Subcutaneous abdominal adipose tissue (tissue), 5 donors: Measurements from ENCODE around the gene NKAIN1.
A peak's percentile ranks its signal among the peaks of the same experiment; 100 is the strongest.
"Not testable (repeated sequence)": the region's sequence is repeated elsewhere in the genome, so short reads cannot be mapped to it uniquely, and the experiment has no call there.

Source experiments
- H3K27ac ChIP-seq: one replicate; pipeline ENCODE4 v1.7.0; 2013; ENCODE audit warnings: low read depth, mild to moderate bottlenecking, inconsistent platforms, low read length, moderate library complexity
- H3K27me3 ChIP-seq, 5 donors: one replicate each; pipeline ENCODE4 v1.7.0; 2013; ENCODE audit warnings: low read length in 5 of 5, inconsistent platforms in 1 of 5; ENCODE audit not compliant: control insufficient read depth in 5 of 5, insufficient read depth in 4 of 5
- H3K36me3 ChIP-seq, 5 donors: one replicate each; pipeline ENCODE4 v1.7.0; 2013; ENCODE audit warnings: low read length in 5 of 5; ENCODE audit not compliant: control insufficient read depth in 5 of 5, insufficient read depth in 5 of 5
- H3K4me1 ChIP-seq, 5 donors: one replicate each; pipeline ENCODE4 v1.7.0; 2013; ENCODE audit warnings: low read length in 5 of 5, mild to moderate bottlenecking in 3 of 5, moderate library complexity in 1 of 5; ENCODE audit not compliant: control insufficient read depth in 5 of 5, insufficient read depth in 5 of 5
- H3K4me3 ChIP-seq, 5 donors: one replicate each; pipeline ENCODE4 v1.7.0; 2013; ENCODE audit warnings: low read length in 5 of 5, low read depth in 1 of 5
- H3K9ac ChIP-seq, 5 donors: one replicate each; pipeline ENCODE4 v1.7.0; 2013; ENCODE audit warnings: low read length in 5 of 5, mild to moderate bottlenecking in 4 of 5, moderate library complexity in 3 of 5
- H3K9me3 ChIP-seq, 5 donors: one replicate each; pipeline ENCODE4 v1.7.0; 2013; ENCODE audit warnings: low read length in 5 of 5; ENCODE audit not compliant: control insufficient read depth in 5 of 5
- donor health status: healthy.
- donor health status: healthy.
- donor health status: healthy.
- donor health status: healthy.
- donor health status: healthy.

Gene NKAIN1

DNA sequence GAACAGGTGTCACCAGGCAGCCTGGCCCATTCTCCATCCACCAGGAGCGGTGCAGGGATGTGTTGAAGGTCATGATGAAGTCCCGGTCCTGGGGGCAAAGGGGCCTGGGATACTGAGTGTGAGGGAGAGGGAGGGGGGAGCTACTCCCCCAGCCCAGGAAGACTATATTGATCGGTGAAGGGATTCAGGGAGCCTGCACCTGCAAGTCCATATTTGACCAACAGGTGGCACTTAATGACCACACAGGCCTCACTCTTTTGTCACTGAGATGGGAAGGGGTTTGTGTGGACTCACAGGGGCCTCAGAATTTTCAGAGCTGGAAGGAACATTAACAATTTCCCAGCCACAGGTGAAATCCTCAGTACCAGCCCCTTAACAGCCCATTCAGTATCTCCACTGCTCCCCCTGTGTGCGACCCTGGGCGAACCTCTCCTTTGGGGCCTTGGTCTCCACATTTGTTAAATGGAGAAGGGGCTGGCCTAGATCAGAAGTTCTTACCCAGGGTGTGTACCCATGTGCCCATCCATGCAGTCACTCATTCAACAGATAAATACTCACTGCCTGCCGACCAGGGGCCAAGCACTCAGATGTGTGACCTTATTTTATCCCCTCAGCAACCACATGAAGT is 55.6 kb downstream of the NKAIN1 start:
- Histone ChIP-seq H3K4me3 (no peak overlapping the region), H3K9me3 (no peaks in the 10 kb centered on the region), H3K27ac (no peak overlapping the region), H3K9ac (no peak overlapping the region), H3K4me1 (peaks cover 0 to 15% (median 12%) of the 10 kb centered on the region in 5 donors), H3K27me3 (peaks cover 0 to 25% (median 10%) of the 10 kb centered on the region in 5 donors), H3K36me3 (no peaks in the 10 kb centered on the region)

DNA sequence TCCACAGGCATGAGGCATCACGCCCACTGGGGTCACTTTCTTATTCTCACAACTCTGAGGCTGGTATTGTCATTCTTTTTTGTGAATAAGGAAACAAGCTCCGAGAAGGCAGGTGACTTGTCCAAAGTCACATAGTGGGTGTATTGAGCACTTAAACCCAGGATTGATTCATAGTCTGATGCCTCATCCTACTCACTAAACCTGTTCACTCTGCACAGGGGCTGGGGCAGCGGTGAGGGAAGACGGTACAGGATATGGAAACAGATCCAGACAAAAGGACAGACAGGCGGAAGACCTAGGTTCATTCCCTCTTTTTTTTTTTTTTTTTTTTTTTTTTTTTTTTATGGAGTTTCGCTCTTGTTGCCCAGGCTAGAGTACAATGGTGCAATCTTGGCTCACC is 56.6 kb downstream of the NKAIN1 start:
- Histone ChIP-seq H3K9ac (no peak overlapping the region), H3K27ac (no peak overlapping the region), H3K9me3 (no peaks in the 10 kb centered on the region), H3K4me3 (no peak overlapping the region), H3K36me3 (no peaks in the 10 kb centered on the region), H3K27me3 (peaks cover 0 to 24% (median 7%) of the 10 kb centered on the region in 5 donors), H3K4me1 (peaks cover 0 to 15% (median 12%) of the 10 kb centered on the region in 5 donors)

DNA sequence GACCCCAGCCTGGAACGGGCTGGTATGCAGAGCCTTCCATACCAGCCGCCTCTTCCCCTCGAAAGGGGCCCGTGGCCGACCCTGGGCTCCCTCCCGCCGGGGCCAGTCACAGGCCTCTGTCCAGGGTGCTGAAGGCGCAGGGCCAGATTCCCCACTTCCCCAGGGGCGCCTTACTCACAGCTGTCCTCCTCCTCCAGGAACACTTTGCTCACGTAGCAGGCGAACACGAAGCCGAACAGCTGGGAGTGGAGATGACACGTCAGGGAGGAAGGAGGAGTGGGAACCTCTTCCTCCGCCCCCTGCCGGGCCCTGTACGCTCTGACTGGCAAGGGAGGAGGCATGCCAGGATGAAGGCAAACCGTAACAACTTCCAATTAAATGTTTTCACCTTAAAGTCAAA is 57.3 kb downstream of the NKAIN1 start:
- H3K9ac ChIP-seq: no peak overlapping the region
- H3K36me3 ChIP-seq: no peaks in the 10 kb centered on the region
- H3K27me3 ChIP-seq: peaks cover 2 to 19% (median 7%) of the 10 kb centered on the region in 5 donors
- no peaks in the 10 kb centered on the region for H3K9me3 ChIP-seq
- H3K27ac ChIP-seq: no peak overlapping the region
- H3K4me3 ChIP-seq: peak overlapping the region in 4 of 5 donors; percentile 25 to 59 (median 43)
- H3K4me1 ChIP-seq: peaks cover 0 to 15% (median 12%) of the 10 kb centered on the region in 5 donors

DNA sequence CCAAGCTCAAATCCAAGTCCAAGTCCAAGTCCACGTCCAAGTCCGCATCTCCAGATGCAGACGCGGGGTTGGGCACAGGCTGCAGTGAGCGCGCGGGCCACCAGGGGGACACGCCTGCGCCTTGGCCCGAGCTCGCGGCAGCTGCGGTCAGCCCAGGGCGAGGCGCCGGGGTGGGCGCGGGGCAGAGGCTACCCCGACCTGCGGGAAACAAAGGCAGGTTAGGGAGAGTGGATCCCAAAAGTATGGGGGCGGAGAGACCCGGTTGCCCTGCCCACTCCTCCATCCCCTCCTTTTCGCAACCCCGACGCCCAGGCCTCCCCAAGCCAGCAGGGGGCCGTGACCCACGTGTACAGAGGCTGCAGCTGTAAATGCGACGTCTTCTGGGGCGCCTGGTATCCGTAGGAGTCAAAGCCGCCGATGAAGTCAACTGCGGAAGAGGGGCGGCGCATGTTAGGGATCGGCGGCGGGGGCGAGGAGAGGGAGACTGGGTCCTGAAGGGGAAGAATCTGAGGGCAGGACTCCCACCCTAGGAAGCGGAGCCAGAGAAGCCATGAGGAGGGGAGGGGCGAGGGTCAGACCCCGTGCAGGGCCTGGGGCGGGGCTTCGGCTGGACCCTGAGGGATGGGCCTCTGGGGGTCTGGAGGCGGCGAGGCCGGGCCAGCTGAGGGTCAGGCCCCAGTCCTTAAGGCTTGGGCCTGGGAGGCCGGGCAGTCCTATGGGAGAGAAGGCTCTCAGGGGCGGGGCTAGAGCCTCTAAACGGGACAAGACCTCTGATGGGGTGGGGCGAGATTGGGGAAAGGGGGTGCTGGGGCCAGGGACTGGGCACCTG is 58.0 kb downstream of the NKAIN1 start:
- no peaks in the 10 kb centered on the region for H3K9me3 ChIP-seq
- peaks cover 0 to 15% (median 12%) of the 10 kb centered on the region in 5 donors for H3K4me1 ChIP-seq
- H3K9ac ChIP-seq: no peak overlapping the region
- peaks cover 2 to 13% (median 4%) of the 10 kb centered on the region in 5 donors for H3K27me3 ChIP-seq
- no peaks in the 10 kb centered on the region for H3K36me3 ChIP-seq
- peak overlapping the region in 3 of 5 donors; percentile 34 to 59 (median 52) for H3K4me3 ChIP-seq
- no peak overlapping the region for H3K27ac ChIP-seq

DNA sequence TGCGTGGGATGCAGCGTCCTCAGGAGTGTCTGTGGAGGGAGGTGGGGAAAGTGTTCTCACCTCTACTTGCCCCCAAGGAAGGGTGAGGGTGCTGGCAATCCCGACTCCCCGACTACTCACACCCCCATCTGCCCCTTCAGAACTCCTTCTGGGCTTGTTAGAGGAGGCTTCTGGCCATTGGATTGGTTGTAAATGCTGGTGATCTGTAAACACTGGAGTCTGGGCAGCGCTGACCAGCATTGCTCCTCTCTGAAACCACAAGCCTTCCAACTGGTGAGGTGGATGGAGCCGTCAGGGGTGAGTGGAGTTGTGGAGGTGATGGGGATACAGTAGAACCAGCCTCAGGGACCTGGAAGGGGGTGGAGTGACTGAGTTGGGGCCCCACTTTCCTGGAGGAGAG is 59.3 kb downstream of the NKAIN1 start:
- H3K9ac ChIP-seq: no peak overlapping the region
- no peaks in the 10 kb centered on the region for H3K36me3 ChIP-seq
- peaks cover 0 to 9% (median 2%) of the 10 kb centered on the region in 5 donors for H3K27me3 ChIP-seq
- H3K4me1 ChIP-seq: peaks cover 0 to 15% (median 12%) of the 10 kb centered on the region in 5 donors
- no peaks in the 10 kb centered on the region for H3K9me3 ChIP-seq
- H3K4me3 ChIP-seq: no peak overlapping the region
- no peak overlapping the region for H3K27ac ChIP-seq

DNA sequence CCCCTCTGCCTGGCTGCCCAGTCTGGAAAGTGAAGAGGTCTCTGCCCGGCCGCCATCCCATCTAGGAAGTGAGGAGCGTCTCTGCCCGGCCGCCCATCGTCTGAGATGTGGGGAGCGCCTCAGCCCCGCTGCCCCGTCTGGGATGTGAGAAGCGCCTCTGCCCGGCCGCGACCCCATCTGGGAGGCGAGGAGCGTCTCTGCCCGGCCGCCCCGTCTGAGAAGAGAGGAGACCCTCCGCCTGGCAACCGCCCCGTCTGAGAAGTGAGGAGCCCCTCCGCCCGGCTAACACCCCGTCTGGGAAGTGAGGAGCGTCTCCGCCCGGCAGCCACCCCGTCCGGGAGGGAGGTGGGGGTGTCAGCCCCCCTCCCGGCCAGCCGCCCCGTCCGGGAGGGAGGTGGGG is 63.4 kb downstream of the NKAIN1 start:
- H3K4me3 ChIP-seq, H3K9ac ChIP-seq, H3K4me1 ChIP-seq, H3K9me3 ChIP-seq, H3K36me3 ChIP-seq, H3K27ac ChIP-seq, H3K27me3 ChIP-seq: not testable (repeated sequence)

DNA sequence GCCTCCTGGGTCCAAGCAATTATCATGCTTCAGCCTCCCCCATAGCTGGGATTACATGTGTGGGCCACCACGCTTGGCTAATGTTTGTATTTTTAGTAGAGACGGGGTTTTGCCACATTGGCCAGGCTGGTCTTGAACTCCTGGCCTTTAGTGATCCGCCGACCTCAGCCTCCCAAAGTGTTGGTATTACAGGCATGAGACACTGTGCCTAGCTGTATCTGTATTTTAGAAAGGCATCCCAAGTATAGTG is 69.3 kb downstream of the NKAIN1 start:
- Histone ChIP-seq H3K36me3 (no peaks in the 10 kb centered on the region), H3K27ac (no peak overlapping the region)

DNA sequence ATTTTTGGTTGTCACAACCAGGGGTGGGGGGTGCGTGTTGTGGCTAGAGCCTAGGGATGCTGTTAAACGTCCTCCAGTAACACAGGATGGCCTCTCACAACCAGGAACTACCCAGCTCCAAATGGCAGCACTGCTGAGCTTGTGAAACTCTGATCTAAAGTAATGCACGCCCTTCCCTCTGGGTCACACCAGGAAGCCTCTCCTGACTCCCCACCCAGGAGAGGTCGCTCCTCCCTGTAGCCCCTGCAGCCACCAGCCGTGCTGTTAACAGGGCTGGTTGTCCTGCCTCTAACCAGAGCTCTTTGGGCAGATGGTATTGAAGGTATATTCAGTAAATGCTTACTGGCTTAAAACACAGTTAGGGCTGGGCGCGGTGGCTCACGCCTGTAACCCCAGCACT is 73.2 kb downstream of the NKAIN1 start:
- no peaks in the 10 kb centered on the region for H3K36me3 ChIP-seq
- no peaks in the 10 kb centered on the region for H3K9me3 ChIP-seq
- H3K27ac ChIP-seq: no peak overlapping the region
- H3K4me3 ChIP-seq: no peak overlapping the region
- no peaks in the 10 kb centered on the region for H3K27me3 ChIP-seq
- H3K9ac ChIP-seq: no peak overlapping the region
- H3K4me1 ChIP-seq: peaks cover 0 to 10% (median 4%) of the 10 kb centered on the region in 5 donors

More for the DNA sequence above, 69.3 kb downstream of the NKAIN1 start:
- H3K4me1 ChIP-seq: peaks cover 0 to 10% (median 2%) of the 10 kb centered on the region in 5 donors
- H3K9ac ChIP-seq: no peak overlapping the region
- H3K9me3 ChIP-seq: no peaks in the 10 kb centered on the region
- H3K4me3 ChIP-seq: no peak overlapping the region
- H3K27me3 ChIP-seq: no peaks in the 10 kb centered on the region

DNA sequence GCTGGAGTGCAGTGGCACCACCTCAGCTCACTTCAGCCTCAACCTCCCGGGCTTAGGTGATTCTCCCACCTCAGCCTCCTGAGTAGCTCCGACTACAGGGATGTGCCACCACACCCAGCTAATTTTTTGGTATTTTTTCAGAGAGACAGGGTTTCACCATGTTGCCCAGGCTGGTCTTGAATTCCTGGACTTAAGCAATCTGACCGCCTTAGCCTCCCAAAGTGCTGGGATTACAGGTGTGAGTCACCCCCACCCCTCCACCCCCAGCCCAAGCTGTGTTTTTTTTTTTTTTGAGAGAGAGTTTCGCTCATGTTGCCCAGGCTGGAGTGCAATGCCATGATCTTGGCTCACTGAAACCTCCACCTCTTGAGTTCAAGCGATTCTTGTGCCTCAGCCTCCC is 75.4 kb downstream of the NKAIN1 start:
- no peaks in the 10 kb centered on the region for H3K36me3 ChIP-seq
- no peaks in the 10 kb centered on the region for H3K27me3 ChIP-seq
- H3K9ac ChIP-seq: no peak overlapping the region
- H3K9me3 ChIP-seq: no peaks in the 10 kb centered on the region
- H3K27ac ChIP-seq: no peak overlapping the region
- peaks cover 0 to 6% (median 0%) of the 10 kb centered on the region in 5 donors for H3K4me1 ChIP-seq
- H3K4me3 ChIP-seq: no peak overlapping the region

DNA sequence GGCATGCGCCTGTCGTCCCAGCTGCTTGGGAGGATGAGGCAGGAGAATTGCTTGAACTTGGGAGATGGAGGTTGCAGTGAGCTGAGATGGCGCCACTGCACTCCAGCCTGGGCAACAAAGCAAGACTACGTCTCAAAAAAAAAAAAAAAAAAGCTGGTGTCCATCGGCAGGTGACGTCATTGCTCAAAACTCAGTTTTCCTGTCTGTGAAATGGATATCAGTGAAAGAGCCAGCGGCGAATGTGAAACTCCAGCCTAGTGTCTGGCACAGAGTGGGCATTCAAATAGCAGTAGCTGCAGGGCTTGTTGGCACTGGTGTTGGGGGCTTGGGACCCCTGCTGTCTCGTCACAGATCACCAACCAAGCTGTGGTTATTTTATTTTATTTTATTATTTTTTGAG is 75.8 kb downstream of the NKAIN1 start:
- H3K27ac ChIP-seq: no peak overlapping the region

More for the DNA sequence above, 75.8 kb downstream of the NKAIN1 start:
- Histone ChIP-seq H3K4me3 (no peak overlapping the region), H3K9me3 (no peaks in the 10 kb centered on the region), H3K27me3 (no peaks in the 10 kb centered on the region), H3K36me3 (no peaks in the 10 kb centered on the region), H3K4me1 (peaks cover 0 to 6% (median 0%) of the 10 kb centered on the region in 5 donors), H3K9ac (no peak overlapping the region)
